ENCODE results near the gene SVIL.
"Not testable (repeated sequence)": the region's sequence is repeated elsewhere in the genome, so short reads cannot be mapped to it uniquely, and the experiment has no call there.

SVIL gene

GRCh38 chr10:29508554-29509244 lies 126.1 kb downstream of the SVIL start:
- no peaks in the 10 kb centered on the region for H3K9me2 ChIP-seq (replicated peaks; ENCODE audit: insufficient read depth, low read length)
- H3K4me2 ChIP-seq (ENCODE audit: low read depth, low read length) = no peak overlapping the region
- H2AFZ ChIP-seq (ENCODE audit: low read length) = no peak overlapping the region
- no peak overlapping the region for H3K27ac ChIP-seq (ENCODE audit: low read length)
- no peaks in the 10 kb centered on the region for H3K9me3 ChIP-seq (replicated peaks; ENCODE audit: insufficient read depth, low read length)
- no peak for DNase-seq
- no peaks in the 10 kb centered on the region for H4K20me1 ChIP-seq (ENCODE audit: insufficient read depth, low read length)
- no peaks in the 10 kb centered on the region for H3K27me3 ChIP-seq (replicated peaks; ENCODE audit: insufficient read depth, low read length)
- no peaks in the 10 kb centered on the region for H3K36me3 ChIP-seq (replicated peaks; ENCODE audit: insufficient read depth, low read length)
- no peaks in the 10 kb centered on the region for H3F3A ChIP-seq (ENCODE audit: insufficient read depth, low read length)
- H3K9ac ChIP-seq (ENCODE audit: low read length) = no peak overlapping the region
- H3K79me2 ChIP-seq (ENCODE audit: low read length) = no peaks in the 10 kb centered on the region
- H3K4me1 ChIP-seq (ENCODE audit: low read length) = no peaks in the 10 kb centered on the region
- TF ChIP-seq CTCF (IDR thresholded peaks at IDR 0.05; ENCODE audit: low read length) (no peak), EZH2 (optimal IDR thresholded peaks at IDR 0.05; ENCODE audit: low read depth, low read length) (no peak), EZH2phosphoT487 (IDR thresholded peaks at IDR 0.05; ENCODE audit: low read length) (no peak)
- no peak overlapping the region for H3K4me3 ChIP-seq (ENCODE audit: low read length)

- H3K36me3 ChIP-seq (replicated peaks; ENCODE audit: insufficient read depth, low read length); H3K27me3 ChIP-seq (replicated peaks; ENCODE audit: insufficient read depth, low read length); H3F3A ChIP-seq (ENCODE audit: insufficient read depth, low read length); DNase-seq; H3K4me3 ChIP-seq (ENCODE audit: low read length); H3K4me2 ChIP-seq (ENCODE audit: low read depth, low read length); H3K27ac ChIP-seq (ENCODE audit: low read length); H3K9me2 ChIP-seq (replicated peaks; ENCODE audit: insufficient read depth, low read length); H3K9ac ChIP-seq (ENCODE audit: low read length); H3K4me1 ChIP-seq (ENCODE audit: low read length); H3K9me3 ChIP-seq (replicated peaks; ENCODE audit: insufficient read depth, low read length); H3K79me2 ChIP-seq (ENCODE audit: low read length); H2AFZ ChIP-seq (ENCODE audit: low read length); H4K20me1 ChIP-seq (ENCODE audit: insufficient read depth, low read length): not testable (repeated sequence)
Observed at GRCh38 chr10:29507750-29508149, 127.0 kb downstream of the SVIL start.

- not testable (repeated sequence) for H3K27me3 ChIP-seq (replicated peaks; ENCODE audit: insufficient read depth, low read length); H4K20me1 ChIP-seq (ENCODE audit: insufficient read depth, low read length); H3K9me3 ChIP-seq (replicated peaks; ENCODE audit: insufficient read depth, low read length); H3K9me2 ChIP-seq (replicated peaks; ENCODE audit: insufficient read depth, low read length); H3K4me3 ChIP-seq (ENCODE audit: low read length); DNase-seq; H3F3A ChIP-seq (ENCODE audit: insufficient read depth, low read length); H2AFZ ChIP-seq (ENCODE audit: low read length); H3K9ac ChIP-seq (ENCODE audit: low read length); H3K36me3 ChIP-seq (replicated peaks; ENCODE audit: insufficient read depth, low read length); H3K79me2 ChIP-seq (ENCODE audit: low read length); H3K4me2 ChIP-seq (ENCODE audit: low read depth, low read length); H3K4me1 ChIP-seq (ENCODE audit: low read length); H3K27ac ChIP-seq (ENCODE audit: low read length)
Observed at GRCh38 chr10:29506324-29506921, 128.3 kb downstream of the SVIL start.

GRCh38 chr10:29502351-29502750 lies 132.4 kb downstream of the SVIL start:
- Histone ChIP-seq H2AFZ (ENCODE audit: low read length) (no peak overlapping the region), H3K4me1 (ENCODE audit: low read length) (no peaks in the 10 kb centered on the region), H3K4me3 (ENCODE audit: low read length) (no peak overlapping the region), H3F3A (ENCODE audit: insufficient read depth, low read length) (no peaks in the 10 kb centered on the region), H3K79me2 (ENCODE audit: low read length) (no peaks in the 10 kb centered on the region), H3K4me2 (ENCODE audit: low read depth, low read length) (no peak overlapping the region), H3K27me3 (replicated peaks; ENCODE audit: insufficient read depth, low read length) (no peaks in the 10 kb centered on the region), H3K9me3 (replicated peaks; ENCODE audit: insufficient read depth, low read length) (no peaks in the 10 kb centered on the region), H3K9ac (ENCODE audit: low read length) (no peak overlapping the region), H4K20me1 (ENCODE audit: insufficient read depth, low read length) (no peaks in the 10 kb centered on the region), H3K27ac (ENCODE audit: low read length) (no peak overlapping the region), H3K36me3 (replicated peaks; ENCODE audit: insufficient read depth, low read length) (no peaks in the 10 kb centered on the region), H3K9me2 (replicated peaks; ENCODE audit: insufficient read depth, low read length) (no peaks in the 10 kb centered on the region)
- TF ChIP-seq CTCF (IDR thresholded peaks at IDR 0.05; ENCODE audit: low read length) (no peak), EZH2phosphoT487 (IDR thresholded peaks at IDR 0.05; ENCODE audit: low read length) (no peak), EZH2 (optimal IDR thresholded peaks at IDR 0.05; ENCODE audit: low read depth, low read length) (no peak)
- DNase-seq = no peak

Measured in MM.1S (cell line).